NCI-H1694 (cell line): ENCODE measurements around the gene GAB2.
"Not testable (repeated sequence)": the region's sequence is repeated elsewhere in the genome, so short reads cannot be mapped to it uniquely, and the experiment has no call there.

Experiments used
- DNase-seq: peaks from one replicate; lab custom pipeline; 2025; lab: John Stamatoyannopoulos, UW

Gene GAB2

DNA sequence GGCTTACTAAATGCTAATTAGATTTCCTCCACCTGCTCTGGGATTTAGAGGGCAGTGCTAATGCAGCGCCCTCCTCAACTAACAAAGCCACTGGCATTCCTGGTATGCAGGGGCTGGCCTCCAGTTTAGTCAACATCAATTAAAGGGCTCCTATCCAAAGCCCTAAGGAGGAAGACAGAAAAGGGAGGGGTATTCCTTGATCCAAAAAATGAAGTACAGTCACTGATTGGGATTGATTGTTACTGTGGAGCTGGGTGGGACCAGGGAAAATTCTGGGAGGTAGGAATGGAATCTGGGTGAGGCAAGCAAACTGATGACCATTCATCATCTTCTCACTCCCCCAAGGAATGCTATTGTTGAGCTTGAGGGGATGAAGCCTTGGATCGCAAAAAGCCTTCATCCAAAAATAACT is 52.2 kb downstream of the GAB2 start:
- DNase-seq, result no peak

GRCh38 chr11:78364128-78364751 is 53.4 kb downstream of the GAB2 start:
- DNase-seq, result no peak

GRCh38 chr11:78363024-78363619 is 54.5 kb downstream of the GAB2 start:
- no peak for DNase-seq

- DNase-seq, result no peak
Observed at GRCh38 chr11:78361228-78361627, 56.4 kb downstream of the GAB2 start.

- DNase-seq, result no peak
Observed at GRCh38 chr11:78359921-78360320, 57.7 kb downstream of the GAB2 start.

GRCh38 chr11:78357924-78358323 is 59.7 kb downstream of the GAB2 start:
- not testable (repeated sequence) for DNase-seq

GRCh38 chr11:78357425-78357824 is 60.2 kb downstream of the GAB2 start:
- DNase-seq, result not testable (repeated sequence)

DNA sequence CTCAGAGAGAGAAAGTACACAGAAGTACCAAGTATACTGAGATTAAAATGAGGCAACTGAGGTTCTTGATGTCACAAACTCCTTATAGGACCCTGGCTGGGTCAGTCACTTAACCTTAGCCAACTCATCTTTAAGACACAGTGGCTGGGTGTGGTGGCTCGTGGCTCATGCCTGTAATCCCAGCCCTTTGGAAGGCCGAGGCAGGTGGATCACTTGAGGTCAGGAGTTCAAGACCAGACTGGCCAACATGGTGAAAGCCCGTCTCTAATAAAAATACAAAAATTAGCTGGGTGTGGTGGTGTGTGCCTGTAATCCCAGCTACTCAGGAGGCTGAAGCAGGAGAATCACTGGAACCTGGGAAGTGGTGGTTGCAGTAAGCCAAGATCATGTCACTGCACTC is 61.9 kb downstream of the GAB2 start:
- not testable (repeated sequence) for DNase-seq

GRCh38 chr11:78355309-78355705 is 62.3 kb downstream of the GAB2 start:
- DNase-seq, result no peak

GRCh38 chr11:78354408-78355308 is 63.0 kb downstream of the GAB2 start:
- DNase-seq, result no peak

DNA sequence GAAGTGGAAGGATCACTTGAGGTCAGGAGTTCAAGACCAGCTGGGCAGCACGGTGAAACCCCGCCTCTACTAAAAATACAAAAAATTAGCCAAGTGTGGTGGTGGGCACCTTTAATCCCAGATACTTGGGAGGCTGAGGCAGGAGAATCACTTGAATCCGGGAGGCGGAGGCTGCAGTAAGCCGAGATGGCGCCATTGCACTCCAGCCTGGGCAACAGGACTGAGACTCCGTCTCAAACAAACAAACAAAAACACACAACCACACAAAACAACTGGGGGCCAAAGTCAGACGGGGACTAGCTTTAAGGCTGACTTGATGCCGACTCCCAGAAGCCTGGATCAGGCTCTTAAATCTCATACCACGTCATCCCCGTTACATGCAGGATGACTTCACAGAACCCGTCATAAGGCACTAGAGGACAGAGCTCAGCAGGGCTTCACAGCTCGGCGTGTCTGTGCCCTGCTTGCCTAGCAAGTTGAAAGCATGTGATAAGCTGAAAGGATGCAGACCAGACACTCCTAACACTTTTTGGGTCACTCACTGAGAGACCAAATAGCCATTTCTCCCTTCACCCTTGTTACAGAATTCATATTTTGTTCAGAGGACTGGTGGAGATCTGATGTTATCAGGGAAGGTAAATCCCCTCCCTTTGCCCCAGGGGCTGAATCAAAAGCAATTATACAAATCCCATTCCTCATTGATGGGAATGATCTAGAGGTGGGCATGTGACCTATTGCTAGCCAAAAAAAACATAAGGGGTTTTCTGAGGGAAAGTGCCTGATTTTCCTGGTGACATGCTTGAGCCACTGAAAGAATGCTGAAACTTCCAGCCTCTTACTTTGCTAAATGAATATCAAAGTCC is 65.4 kb downstream of the GAB2 start:
- DNase-seq, result no peak

DNA sequence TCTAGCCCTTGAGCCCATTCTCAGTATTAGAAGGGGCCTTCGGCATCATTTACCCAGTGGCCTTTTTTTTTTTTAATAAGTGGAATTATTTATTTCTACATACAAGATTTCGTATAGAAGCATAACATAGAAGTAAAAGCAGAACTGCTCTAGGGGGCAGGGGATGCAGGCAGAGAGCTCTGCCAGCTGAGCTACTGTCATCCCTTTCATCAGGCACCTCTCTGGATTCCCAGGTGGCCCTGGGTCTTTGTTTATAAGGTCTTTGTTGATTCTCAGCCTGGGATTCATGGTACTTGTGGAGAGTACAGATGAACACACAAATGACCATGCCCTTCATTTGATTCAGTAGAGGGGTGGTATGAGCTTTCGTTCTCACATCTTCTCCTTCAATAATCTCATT is 66.4 kb downstream of the GAB2 start:
- DNase-seq, result no peak

GRCh38 chr11:78350646-78351165 is 66.9 kb downstream of the GAB2 start:
- DNase-seq, result no peak

GRCh38 chr11:78350091-78350645 is 67.5 kb downstream of the GAB2 start:
- DNase-seq, result no peak

GRCh38 chr11:78349624-78350023 is 68.0 kb downstream of the GAB2 start:
- no peak for DNase-seq

GRCh38 chr11:78349114-78349513 is 68.5 kb downstream of the GAB2 start:
- DNase-seq, result no peak

DNA sequence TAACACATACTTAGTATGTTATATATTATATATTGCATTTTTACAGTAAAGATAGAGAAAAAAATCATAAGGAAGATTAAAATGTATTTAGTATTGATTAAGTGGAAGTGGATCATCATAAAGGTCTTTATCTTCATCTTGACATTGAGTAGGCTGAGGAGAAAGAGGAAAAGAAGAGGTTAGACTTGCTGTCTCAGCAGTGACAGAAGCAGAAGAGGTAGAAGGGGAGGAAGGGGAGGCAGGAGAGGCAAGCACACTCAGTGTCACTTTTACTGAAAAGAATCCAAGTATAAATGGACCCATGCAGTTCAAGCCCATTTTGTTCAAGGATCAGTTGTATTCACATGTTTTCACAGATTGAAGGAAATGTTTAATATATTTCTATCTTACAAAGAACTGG is 69.7 kb downstream of the GAB2 start:
- no peak for DNase-seq

GRCh38 chr11:78346799-78347198 is 70.8 kb downstream of the GAB2 start:
- DNase-seq, result no peak

- no peak for DNase-seq
Observed at GRCh38 chr11:78345450-78345849, 72.2 kb downstream of the GAB2 start.

- DNase-seq, result no peak
Observed at GRCh38 chr11:78344676-78345075, 72.9 kb downstream of the GAB2 start.

DNA sequence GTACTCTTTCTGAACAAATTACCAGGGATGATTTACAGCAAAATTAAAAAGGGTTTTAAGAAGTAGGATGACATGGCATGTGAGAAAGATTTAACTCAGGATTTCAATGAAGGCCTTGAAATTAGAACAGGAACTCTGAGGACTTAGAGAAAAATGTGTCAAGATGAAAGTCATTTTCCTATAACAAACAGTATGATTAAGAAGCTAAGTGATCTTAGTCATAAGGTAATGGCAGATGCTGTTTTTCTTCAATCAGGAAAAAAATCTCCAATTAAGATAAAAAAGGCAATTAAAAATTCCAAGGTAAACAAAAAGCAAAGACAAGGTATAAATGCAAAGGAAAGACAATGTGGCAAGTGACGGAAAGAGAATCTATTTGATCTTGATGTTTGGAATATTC is 73.5 kb downstream of the GAB2 start:
- no peak for DNase-seq

- DNase-seq, result no peak
Observed at GRCh38 chr11:78343303-78343702, 74.3 kb downstream of the GAB2 start.
